ENCODE measurements around the gene SEM1.

SEM1 gene

DNA sequence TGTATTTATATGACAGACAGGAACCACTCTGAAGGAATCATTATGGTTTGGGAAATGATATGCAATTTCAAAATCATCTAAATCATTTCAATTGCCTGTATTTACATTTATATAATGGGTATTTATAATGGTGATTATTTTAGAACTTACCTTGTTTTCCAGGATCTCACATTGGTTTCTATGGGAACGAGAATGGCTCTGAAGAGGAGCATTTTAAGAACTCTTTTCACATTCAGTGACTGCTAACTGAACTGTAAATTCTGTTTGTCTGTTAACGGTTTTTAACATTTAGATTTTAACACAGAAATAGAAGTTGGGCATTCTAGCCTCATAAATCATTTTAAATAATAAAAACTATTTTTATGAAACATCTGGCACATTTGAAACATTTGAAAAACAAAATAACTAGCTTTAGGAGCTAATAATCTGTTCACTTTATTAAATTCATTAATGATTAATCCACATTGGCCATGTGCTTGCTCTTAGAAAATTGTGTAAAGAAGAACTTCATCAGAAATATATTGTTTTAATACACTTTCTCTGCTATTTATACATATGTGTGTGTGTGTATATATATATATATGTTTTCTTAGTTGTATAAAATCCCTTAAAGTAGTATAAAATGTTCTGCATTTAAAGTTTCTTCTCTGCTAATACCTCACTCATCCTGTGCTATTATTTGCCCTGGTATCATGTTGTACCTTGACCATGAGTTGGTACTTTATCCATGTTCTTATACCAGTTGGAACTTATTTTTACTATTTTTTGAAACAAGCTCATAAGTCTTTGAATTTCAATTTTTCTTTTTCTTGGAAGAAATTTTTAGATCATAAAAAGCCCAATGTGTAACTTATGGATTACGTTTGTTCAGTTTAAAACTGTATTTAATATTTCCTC, 8.7 kb upstream of the SEM1 start:
- TF ChIP-seq TAF1 (IDR thresholded peaks at IDR 0.05; ENCODE audit: borderline replicate concordance, insufficient read depth, low read length), result no peak
- TF ChIP-seq FOXP2 (optimal IDR thresholded peaks at IDR 0.05; ENCODE audit: borderline replicate concordance, extremely low read depth, extremely low read length, insufficient read depth), result no peak
- TF ChIP-seq REST (IDR thresholded peaks at IDR 0.05; ENCODE audit: insufficient read depth in 1 of 2, low read depth in 2 of 2, low read length in 2 of 2), result no peak
- TF ChIP-seq POLR2AphosphoS5 (IDR thresholded peaks at IDR 0.05; ENCODE audit: low read depth, low read length), result no peak
- TF ChIP-seq SIN3A (IDR thresholded peaks at IDR 0.05; ENCODE audit: borderline replicate concordance, insufficient read depth, low read length), result no peak

DNA sequence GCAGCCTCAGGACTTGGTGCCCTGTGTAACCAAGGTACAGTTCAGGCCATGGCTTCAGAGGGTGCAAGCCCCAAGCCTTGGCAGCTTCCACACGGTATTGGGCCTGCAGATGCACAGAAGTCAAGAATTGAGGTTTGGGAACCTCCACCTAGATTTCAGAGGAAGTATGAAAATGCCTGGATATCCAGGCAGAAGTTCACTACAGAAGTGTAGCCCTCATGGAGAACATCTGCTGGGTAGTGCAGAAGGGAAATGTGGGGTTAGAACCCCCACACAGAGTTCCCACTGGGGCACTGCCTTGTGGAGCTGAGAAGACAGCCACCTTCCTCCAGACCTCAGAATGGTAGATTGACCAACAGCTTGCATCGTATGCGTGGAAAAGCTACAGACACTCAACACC, 3.4 kb upstream of the SEM1 start:
- TF ChIP-seq REST (IDR thresholded peaks at IDR 0.05; ENCODE audit: insufficient read depth in 1 of 2, low read depth in 2 of 2, low read length in 2 of 2) (no peak), POLR2AphosphoS5 (IDR thresholded peaks at IDR 0.05; ENCODE audit: low read depth, low read length) (no peak), FOXP2 (optimal IDR thresholded peaks at IDR 0.05; ENCODE audit: borderline replicate concordance, extremely low read depth, extremely low read length, insufficient read depth) (no peak), SIN3A (IDR thresholded peaks at IDR 0.05; ENCODE audit: borderline replicate concordance, insufficient read depth, low read length) (no peak), TAF1 (IDR thresholded peaks at IDR 0.05; ENCODE audit: borderline replicate concordance, insufficient read depth, low read length) (no peak)

DNA sequence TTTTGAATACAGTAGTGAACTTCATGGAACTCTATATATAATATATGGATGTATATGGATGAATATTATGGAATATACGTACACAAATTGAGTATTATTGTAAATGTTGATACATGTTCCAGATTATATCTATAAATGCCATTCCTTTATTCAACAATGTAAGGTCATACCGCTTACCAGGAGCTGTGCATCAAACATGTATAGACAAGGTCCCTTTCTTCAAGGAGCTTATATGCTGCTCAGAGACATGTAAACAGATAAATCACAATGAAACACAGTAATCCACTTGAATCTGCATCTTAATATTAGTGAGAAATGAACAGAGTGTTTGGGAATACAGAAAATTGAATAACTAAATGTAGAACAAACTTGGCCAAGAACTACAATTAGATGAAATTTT, 898 bp upstream of the SEM1 start:
- TF ChIP-seq TAF1 (IDR thresholded peaks at IDR 0.05; ENCODE audit: borderline replicate concordance, insufficient read depth, low read length) (no peak), REST (IDR thresholded peaks at IDR 0.05; ENCODE audit: insufficient read depth in 1 of 2, low read depth in 2 of 2, low read length in 2 of 2) (no peak), SIN3A (IDR thresholded peaks at IDR 0.05; ENCODE audit: borderline replicate concordance, insufficient read depth, low read length) (no peak), POLR2AphosphoS5 (IDR thresholded peaks at IDR 0.05; ENCODE audit: low read depth, low read length) (no peak), FOXP2 (optimal IDR thresholded peaks at IDR 0.05; ENCODE audit: borderline replicate concordance, extremely low read depth, extremely low read length, insufficient read depth) (no peak)

DNA sequence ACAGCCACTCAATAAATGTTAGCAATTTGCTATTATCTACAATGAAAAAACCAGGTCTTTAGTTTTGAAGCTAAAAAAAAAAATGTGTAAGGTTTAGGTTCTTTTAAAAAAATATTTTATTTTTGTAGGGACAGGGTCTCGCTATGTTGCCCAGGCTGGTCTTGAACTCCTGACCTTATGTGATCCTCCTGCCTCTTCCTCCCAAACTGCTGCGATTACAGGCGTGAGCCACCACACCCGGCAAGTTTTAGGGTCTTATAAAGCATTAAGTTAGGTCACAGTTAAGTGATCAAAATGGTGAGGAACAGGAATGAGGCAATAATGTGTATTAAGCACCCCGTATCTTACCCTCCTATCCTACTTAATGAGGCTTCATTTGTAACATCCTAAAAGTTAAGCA, 774 bp downstream of the SEM1 start:
- TF ChIP-seq TAF1 (IDR thresholded peaks at IDR 0.05; ENCODE audit: borderline replicate concordance, insufficient read depth, low read length) (no peak), FOXP2 (optimal IDR thresholded peaks at IDR 0.05; ENCODE audit: borderline replicate concordance, extremely low read depth, extremely low read length, insufficient read depth) (no peak), POLR2AphosphoS5 (IDR thresholded peaks at IDR 0.05; ENCODE audit: low read depth, low read length) (no peak), SIN3A (IDR thresholded peaks at IDR 0.05; ENCODE audit: borderline replicate concordance, insufficient read depth, low read length) (no peak), REST (IDR thresholded peaks at IDR 0.05; ENCODE audit: insufficient read depth in 1 of 2, low read depth in 2 of 2, low read length in 2 of 2) (no peak)

All from PFSK-1 (cell line).